Activated CD8-positive, alpha-beta memory T cell treated with anti-CD3 and anti-CD28 coated beads, Interleukin-2, amount 50 U/mL, for 48 hours (primary cell): ENCODE measurements around the gene DEPDC5.

Experiments
- DNase-seq: peaks from one replicate; pipeline ENCODE4 v3.0.0-alpha.2; 2020

Gene DEPDC5

GRCh38 chr22:31857247-31857646 is 103.4 kb downstream of the DEPDC5 start:
- DNase-seq = no peak

- no peak for DNase-seq
These were observed 107.5 kb downstream of the DEPDC5 start for GRCh38 chr22:31861226-31861840.

DNA sequence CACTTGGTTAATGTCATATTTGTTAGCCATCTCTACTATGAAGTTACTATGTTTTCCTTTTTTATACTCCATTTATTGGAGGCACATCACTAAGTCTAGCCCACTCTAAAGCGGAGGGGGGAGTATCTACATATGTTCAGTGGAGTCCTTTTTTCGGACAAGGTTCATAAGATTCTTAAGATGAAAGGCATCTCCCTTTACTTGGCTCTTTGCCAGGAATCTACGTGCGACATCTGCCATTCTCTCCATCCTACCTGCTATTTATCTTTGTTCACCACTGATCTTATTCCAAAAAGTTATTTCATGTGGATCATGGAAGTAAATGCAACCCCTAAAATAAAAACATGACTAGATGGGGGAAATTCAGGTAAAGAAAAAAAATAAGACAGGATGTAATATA is 113.1 kb downstream of the DEPDC5 start:
- DNase-seq = no peak

- no peak for DNase-seq
These were observed 113.8 kb downstream of the DEPDC5 start for GRCh38 chr22:31867386-31868153.

DNA sequence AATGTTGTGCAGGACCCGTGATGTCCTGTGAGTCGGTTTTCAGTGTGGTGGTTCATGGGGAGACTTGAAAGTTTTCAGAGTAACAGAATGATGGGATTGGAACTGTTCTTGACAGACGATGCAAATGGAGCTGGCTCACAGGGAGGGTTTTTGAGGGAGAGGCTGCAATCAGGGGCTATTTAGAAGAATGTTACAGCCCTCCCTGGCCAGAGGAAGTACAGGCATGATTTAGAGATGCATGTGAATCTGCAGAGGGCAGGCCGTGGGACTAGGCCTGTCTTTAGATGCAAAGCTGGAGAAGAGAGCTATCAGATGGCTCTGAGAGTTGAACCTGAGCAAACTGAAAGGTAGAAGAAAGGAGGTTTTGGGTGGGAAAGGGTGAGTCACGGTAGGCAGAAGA is 115.9 kb downstream of the DEPDC5 start:
- no peak for DNase-seq

DNA sequence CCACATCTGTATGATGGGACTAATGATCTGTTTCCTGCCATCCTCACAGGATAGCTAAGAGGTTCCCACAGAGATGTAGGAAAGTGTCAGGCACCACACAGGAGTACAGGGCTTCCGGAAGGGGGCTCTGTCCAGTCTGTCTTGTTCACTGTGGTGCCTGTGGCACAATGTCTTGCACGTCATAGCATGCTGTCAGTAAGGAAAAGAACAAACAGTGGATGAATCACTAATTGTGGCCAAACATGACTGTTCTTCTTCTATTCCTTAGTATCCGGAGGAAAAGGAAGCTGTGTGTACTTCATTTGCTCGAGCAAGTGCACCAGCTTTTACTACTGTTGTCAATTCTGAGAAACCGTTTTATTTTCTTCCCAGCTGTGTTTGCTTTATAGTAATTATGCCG is 117.1 kb downstream of the DEPDC5 start:
- no peak for DNase-seq

DNA sequence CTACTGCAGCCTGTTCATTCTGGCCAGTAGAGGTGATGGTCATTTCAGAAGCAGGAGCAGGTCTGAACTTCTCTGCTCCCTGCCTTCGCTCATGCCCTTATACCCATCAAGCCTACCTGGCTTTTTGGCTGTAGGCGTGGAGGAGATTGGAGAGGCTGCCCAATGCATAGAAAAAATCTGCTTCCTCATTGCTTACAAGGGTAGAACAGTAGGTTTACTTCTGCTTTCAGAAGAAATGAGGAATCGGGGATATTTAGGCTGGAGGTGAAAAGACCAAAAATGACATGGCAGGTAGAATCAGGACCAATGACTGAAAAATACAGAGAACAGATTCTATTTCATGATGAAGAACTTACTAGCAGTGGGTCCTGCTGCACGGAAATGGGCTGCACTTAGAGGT is 117.7 kb downstream of the DEPDC5 start:
- no peak for DNase-seq

DNA sequence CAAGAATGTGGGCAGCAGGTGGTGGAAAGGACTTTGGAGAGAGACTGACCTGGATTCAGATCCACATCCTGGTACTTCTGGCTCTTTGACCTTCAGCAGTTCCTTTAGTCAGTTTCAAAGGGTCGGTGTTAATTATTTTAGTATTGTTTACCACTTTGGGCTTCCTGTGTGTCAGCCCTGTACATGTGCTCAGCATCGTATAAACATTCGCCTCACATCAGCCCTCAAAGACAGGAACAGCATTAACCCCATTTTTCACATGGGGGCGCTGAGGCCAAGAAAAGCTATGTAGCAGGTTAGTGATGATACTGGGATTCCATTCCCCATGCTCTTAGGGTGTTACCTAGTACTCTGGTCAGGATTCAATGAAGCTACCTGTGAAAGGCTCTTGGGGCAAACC is 118.4 kb downstream of the DEPDC5 start:
- no peak for DNase-seq

GRCh38 chr22:31874821-31875220 is 121.0 kb downstream of the DEPDC5 start:
- no peak for DNase-seq

DNA sequence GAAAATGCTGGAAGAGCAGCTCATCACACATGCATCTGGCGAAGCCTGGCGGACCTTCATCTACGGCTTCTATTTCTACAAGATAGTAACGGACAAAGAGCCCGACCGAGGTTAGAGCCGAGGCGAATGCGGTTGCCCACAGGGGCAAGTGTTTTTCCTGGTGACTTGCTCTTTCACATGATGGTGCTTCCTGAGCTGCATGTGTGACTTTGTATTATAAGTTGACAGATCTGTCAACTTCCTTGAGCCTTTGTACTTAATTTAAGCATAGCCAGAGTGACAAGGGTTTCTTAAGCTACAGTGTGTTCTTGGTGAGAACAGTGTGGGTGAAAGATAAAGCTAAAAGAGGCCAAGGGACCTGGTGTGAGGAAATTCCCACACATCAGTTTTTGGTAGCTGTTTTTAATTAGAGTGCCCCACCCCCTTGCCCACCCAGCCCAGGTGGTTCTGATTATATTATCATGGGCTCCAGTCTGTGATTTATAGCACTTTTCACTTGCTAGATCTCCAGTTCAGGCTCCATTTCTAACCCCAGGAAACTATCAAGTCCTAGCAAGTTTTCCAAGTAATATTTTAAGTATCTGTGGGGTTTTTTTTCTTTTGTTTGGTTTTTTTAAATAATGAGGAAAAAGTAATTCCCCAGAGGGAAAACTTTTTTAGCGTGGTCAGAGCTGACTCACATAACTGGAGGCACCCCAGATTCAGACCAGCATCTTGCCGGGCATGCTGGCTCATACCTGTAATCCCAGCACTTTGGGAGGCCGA is 122.5 kb downstream of the DEPDC5 start:
- DNase-seq = no peak

- no peak for DNase-seq
These were observed 125.8 kb downstream of the DEPDC5 start for GRCh38 chr22:31879585-31879984.

DNA sequence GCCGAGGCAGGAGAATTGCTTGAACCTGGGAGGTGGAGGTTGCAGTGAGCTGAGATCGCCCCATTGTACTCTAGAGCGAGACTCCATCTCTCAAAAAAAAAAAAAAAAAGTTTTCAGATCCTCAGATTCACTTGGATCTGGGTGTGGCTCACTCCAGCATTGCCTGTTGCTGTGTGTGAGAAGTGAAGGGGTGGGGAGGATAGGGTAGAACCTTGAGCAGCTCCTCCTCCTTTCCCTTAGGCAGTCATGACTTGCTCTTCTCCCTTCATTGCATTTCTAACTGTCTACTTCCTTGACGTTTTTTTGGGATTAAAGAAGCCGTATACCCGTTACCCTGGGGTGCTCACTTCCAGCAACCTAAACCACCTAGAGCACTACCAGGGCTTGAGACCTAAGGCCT is 127.4 kb downstream of the DEPDC5 start:
- DNase-seq = no peak

DNA sequence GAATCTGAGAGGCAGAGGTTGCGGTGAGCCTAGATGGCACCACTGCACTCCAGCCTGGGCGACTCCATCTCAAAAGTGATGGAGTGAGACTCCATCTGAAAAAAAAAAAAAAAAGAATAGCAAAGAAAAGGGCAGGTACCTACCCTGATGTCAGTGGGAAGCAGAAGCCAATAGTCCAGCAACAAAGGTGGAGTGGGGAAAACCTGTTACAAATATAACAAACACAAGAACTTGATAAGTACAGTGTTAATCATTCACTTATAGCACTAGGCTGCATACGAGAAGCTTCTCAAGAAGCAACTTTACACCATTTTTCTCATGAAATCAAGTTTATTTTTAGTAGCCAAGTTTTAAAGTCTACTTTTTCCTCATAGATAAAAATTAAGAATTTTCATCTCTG is 128.0 kb downstream of the DEPDC5 start:
- no peak for DNase-seq

DNA sequence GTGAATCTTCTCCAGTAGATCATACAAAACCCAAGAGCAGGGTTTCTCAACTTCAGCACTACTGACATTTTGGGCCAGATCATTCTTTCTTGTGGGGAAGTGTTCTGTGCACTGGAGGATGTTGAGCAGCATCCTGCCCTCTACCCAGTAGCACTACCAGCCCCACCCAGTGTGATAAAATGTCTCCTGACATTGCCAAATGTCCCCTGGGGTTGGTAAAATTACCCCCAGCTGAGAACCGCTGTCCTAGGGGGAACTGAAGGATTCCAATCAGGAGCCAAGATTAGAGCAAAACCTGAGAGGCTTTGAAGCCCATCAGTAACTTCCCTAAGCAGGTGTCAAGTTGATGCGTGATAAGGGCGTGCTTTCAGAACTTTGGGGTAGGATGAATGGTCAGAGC is 129.2 kb downstream of the DEPDC5 start:
- DNase-seq = no peak

GRCh38 chr22:31883989-31884388 is 130.2 kb downstream of the DEPDC5 start:
- no peak for DNase-seq

- DNase-seq = no peak
These were observed 137.7 kb downstream of the DEPDC5 start for GRCh38 chr22:31891366-31892079.

GRCh38 chr22:31892080-31892433 is 138.2 kb downstream of the DEPDC5 start:
- DNase-seq = no peak

- DNase-seq = no peak
These were observed 139.6 kb downstream of the DEPDC5 start for GRCh38 chr22:31893460-31893859.

- DNase-seq = no peak
These were observed 141.7 kb downstream of the DEPDC5 start for GRCh38 chr22:31895411-31896123.

GRCh38 chr22:31896472-31896871 is 142.7 kb downstream of the DEPDC5 start:
- DNase-seq = no peak

DNA sequence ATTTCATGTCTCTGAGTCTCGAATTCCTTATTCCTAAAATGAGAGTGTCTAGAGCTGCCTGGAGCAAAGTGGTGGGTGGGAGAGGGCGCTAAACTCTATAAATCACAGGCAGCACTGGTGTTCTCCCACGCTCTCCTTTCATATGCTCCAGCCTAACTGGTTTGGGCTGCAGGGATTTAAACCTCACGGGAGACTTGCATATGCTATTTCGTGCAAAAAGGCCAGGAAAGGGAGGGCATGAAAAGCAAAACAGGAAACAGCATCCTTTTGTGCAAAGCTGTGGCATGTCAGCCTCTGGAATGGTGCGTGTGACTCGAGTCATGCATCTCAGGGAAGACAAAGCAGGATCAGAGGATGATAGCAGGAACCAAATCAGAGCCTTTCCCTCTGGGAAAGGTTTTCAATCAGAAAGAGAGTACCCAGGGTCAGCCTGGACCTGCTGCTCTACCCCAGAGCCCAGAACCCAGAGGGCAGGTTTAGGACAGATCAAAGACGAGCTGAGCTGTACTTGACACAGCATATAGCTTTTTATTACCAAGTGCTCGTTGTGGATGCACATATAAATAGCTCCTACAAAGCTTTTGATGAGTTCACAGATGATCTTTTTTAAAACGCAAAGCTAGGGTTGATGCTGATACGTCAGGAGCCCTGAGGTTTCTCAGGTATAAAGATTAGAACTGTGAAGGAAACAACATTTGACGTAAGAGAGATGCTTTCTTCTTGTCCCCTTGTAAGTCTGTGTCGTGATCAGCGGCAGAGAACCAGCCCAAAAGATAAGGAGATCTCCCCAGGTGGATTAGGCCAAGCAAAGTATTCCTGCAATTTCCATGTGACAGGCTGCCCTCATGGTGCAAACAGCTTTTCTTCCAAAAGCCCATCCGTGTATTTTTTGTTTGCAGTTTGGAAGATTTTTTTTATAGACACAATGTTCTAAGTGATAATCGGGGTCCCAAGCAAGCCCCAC is 144.3 kb downstream of the DEPDC5 start:
- no peak for DNase-seq

- DNase-seq = no peak
These were observed 145.1 kb downstream of the DEPDC5 start for GRCh38 chr22:31898926-31899325.
